ENCODE data around the gene CLIC4. TPM values are rescaled to one million over a fixed set of nuclear protein-coding genes. Genes with fewer than 3 reads are reported as not detected.
"Not testable (repeated sequence)": the region's sequence is repeated elsewhere in the genome, so short reads cannot be mapped to it uniquely, and the experiment has no call there.

Gene CLIC4
- total RNA-seq, 1 donor from 2014 or later = 384 TPM

GRCh38 chr1:24745711-24746413, 615 bp downstream of the CLIC4 start:
- DNase-seq (ENCODE audit: low read depth) = peak; percentile 77

- DNase-seq (ENCODE audit: low read depth) = no peak
These were observed 3.2 kb downstream of the CLIC4 start for GRCh38 chr1:24748191-24749121.

- no peak for DNase-seq (ENCODE audit: low read depth)
These were observed 4.0 kb downstream of the CLIC4 start for GRCh38 chr1:24749252-24749651.

GRCh38 chr1:24749886-24750285, 4.6 kb downstream of the CLIC4 start:
- DNase-seq (ENCODE audit: low read depth) = no peak

GRCh38 chr1:24751833-24752232, 6.6 kb downstream of the CLIC4 start:
- no peak for DNase-seq (ENCODE audit: low read depth)

- no peak for DNase-seq (ENCODE audit: low read depth)
These were observed 7.1 kb downstream of the CLIC4 start for GRCh38 chr1:24752305-24752704.

GRCh38 chr1:24754229-24754628, 9.0 kb downstream of the CLIC4 start:
- no peak for DNase-seq (ENCODE audit: low read depth)

GRCh38 chr1:24755323-24755722, 10.1 kb downstream of the CLIC4 start:
- not testable (repeated sequence) for DNase-seq (ENCODE audit: low read depth)

GRCh38 chr1:24756395-24756794, 11.1 kb downstream of the CLIC4 start:
- DNase-seq (ENCODE audit: low read depth) = no peak

GRCh38 chr1:24759492-24759891, 14.2 kb downstream of the CLIC4 start:
- no peak for DNase-seq (ENCODE audit: low read depth)

- no peak for DNase-seq (ENCODE audit: low read depth)
These were observed 16.3 kb downstream of the CLIC4 start for GRCh38 chr1:24761582-24761981.

- peak; percentile 60 for DNase-seq (ENCODE audit: low read depth)
These were observed 17.0 kb downstream of the CLIC4 start for GRCh38 chr1:24762133-24762676.

- DNase-seq (ENCODE audit: low read depth) = no peak
These were observed 18.4 kb downstream of the CLIC4 start for GRCh38 chr1:24763671-24764070.

GRCh38 chr1:24764439-24764838, 19.2 kb downstream of the CLIC4 start:
- no peak for DNase-seq (ENCODE audit: low read depth)

- DNase-seq (ENCODE audit: low read depth) = no peak
These were observed 19.6 kb downstream of the CLIC4 start for GRCh38 chr1:24764848-24765247.

GRCh38 chr1:24765308-24765988, 20.2 kb downstream of the CLIC4 start:
- DNase-seq (ENCODE audit: low read depth) = no peak

GRCh38 chr1:24767351-24767750, 22.1 kb downstream of the CLIC4 start:
- DNase-seq (ENCODE audit: low read depth) = no peak

GRCh38 chr1:24768873-24769605, 23.8 kb downstream of the CLIC4 start:
- DNase-seq (ENCODE audit: low read depth) = peak; percentile 52

GRCh38 chr1:24769656-24770651, 24.7 kb downstream of the CLIC4 start:
- DNase-seq (ENCODE audit: low read depth) = peak; percentile 99

GRCh38 chr1:24770881-24771280, 25.6 kb downstream of the CLIC4 start:
- no peak for DNase-seq (ENCODE audit: low read depth)
